OCI-LY1 (cell line): ENCODE results near the gene TRPV6.

Source experiments
- CTCF ChIP-seq: fragments of 200-600 bp; sonication (generic), shearing (Covaris generic); IDR thresholded peaks from 2 replicates; pipeline ENCODE4 v1.5.1; 2017; ENCODE audit warnings: mild to moderate bottlenecking, antibody characterized with exemption, low read length, moderate library complexity, mixed read lengths
- EZH2 ChIP-seq: fragments of 200-600 bp; sonication (generic), shearing (Covaris generic); IDR thresholded peaks from 2 replicates; pipeline ENCODE4 v1.8.0; 2017; ENCODE audit warnings: borderline replicate concordance, mixed run types, mild to moderate bottlenecking, antibody characterized with exemption, low read length, moderate library complexity, mixed read lengths

DNA sequence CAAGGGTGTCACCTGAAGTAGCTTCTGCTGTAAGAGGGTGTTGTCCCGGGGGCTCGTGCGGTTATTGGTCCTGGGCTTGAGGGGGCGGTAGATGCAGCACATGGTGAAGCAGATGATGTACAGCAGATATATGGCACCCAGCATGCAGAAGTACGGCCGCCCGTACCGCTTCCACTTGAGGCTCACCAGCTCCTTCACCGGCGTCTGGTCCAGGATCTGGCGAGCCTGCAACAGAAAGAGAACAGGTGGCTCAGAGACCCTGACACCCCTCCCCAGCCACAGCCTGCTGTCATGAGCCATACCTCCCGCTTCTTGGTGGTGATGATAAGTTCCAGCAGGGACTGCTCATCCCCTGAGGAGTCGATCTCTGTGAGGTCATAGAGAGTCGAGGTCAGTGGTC, 10.1 kb downstream of the TRPV6 start:
- TF ChIP-seq CTCF (no peak), EZH2 (no peak)
